Stimulated activated CD4-positive, alpha-beta T cell treated with anti-CD3 and anti-CD28 coated beads, Interleukin-2, amount 100 ng/mL, for 24 hours (primary cell): ENCODE results near the gene ICAM5.

Source experiments
- DNase-seq, 2 donors: peaks; one replicate each; pipeline ENCODE4 v3.0.0-alpha.2; 2020

ICAM5 gene

DNA sequence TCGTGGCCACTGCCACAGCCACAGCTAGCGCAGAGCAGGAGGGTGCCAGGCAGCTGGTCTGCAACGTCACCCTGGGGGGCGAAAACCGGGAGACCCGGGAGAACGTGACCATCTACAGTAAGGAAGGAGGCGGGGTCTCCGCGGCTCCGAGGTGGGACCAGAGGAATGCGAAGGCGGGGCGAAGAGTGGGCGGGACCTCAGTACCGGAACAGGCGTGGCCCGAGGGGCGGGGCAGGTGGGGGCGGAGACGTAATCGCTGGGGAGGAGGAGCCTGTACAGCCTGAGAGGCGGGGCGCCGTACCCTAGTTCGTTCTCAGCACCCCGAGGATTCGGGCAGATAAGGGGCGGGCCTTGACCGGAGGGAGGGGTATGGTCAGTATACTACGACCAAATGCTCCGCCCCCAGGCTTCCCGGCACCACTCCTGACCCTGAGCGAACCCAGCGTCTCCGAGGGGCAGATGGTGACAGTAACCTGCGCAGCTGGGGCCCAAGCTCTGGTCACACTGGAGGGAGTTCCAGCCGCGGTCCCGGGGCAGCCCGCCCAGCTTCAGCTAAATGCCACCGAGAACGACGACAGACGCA, 2.5 kb downstream of the ICAM5 start:
- peak; percentile 72 to 84 for DNase-seq

DNA sequence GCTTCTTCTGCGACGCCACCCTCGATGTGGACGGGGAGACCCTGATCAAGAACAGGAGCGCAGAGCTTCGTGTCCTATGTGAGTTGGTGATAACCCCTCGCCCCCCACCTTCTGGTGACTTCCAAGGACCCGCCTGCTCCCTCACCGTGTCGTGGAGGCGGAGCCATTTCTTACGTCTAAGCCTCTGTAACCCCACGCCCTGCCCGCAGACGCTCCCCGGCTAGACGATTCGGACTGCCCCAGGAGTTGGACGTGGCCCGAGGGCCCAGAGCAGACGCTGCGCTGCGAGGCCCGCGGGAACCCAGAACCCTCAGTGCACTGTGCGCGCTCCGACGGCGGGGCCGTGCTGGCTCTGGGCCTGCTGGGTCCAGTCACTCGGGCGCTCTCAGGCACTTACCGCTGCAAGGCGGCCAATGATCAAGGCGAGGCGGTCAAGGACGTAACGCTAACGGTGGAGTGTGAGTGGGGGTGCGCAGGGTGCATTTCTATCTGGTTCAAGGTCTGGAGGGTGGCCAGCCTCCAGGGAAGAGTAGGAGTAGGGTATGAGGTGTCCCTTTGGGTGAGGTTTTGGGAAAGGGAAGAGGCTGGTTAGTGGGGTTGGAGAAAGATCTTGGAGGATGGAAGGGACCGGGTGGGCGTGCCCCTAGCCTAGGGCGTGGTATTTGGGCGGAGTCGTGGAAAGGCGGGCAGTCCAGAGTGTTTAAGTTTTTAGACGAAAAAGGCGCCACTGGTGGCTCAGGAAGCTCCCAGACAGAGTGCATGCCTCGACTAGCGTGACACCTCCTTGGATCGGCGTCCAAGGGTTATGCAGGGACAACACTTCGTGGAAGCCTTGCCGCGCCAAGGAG, 3.3 kb downstream of the ICAM5 start:
- DNase-seq = no peak

DNA sequence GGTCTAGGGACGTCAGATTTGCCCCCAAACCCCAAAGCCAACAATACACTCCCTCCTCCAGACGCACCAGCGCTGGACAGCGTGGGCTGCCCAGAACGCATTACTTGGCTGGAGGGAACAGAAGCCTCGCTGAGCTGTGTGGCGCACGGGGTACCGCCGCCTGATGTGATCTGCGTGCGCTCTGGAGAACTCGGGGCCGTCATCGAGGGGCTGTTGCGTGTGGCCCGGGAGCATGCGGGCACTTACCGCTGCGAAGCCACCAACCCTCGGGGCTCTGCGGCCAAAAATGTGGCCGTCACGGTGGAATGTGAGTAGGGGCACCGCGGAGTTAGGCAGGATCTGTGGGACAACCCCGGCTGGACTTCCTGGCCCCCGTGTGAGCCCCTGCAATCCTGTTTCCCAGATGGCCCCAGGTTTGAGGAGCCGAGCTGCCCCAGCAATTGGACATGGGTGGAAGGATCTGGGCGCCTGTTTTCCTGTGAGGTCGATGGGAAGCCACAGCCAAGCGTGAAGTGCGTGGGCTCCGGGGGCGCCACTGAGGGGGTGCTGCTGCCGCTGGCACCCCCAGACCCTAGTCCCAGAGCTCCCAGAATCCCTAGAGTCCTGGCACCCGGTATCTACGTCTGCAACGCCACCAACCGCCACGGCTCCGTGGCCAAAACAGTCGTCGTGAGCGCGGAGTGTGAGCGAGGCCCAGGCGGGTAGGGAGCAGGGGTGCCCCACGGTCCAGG, 4.0 kb downstream of the ICAM5 start:
- no peak for DNase-seq

DNA sequence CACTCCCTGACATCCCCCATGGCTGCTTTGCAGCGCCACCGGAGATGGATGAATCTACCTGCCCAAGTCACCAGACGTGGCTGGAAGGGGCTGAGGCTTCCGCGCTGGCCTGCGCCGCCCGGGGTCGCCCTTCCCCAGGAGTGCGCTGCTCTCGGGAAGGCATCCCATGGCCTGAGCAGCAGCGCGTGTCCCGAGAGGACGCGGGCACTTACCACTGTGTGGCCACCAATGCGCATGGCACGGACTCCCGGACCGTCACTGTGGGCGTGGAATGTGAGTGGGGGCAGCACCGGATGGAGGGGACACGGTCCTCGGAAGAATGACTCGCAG, 4.6 kb downstream of the ICAM5 start:
- no peak for DNase-seq

DNA sequence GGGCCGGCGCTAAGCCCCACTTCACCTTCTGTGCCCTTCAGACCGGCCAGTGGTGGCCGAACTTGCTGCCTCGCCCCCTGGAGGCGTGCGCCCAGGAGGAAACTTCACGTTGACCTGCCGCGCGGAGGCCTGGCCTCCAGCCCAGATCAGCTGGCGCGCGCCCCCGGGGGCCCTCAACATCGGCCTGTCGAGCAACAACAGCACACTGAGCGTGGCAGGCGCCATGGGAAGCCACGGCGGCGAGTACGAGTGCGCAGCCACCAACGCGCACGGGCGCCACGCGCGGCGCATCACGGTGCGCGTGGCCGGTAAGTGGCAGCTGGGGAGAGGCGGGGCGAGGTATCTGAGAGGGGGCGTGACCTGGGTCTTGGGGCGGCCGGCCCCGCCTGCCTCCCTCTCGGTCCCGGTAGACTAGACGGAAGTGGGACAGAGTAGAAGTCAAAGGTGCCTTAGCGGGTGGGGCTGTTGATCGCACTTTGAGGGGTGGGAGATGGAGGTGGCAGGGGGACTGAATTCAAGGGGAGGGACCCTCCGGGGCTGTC, 5.6 kb downstream of the ICAM5 start:
- DNase-seq = peak; percentile 65 to 66

DNA sequence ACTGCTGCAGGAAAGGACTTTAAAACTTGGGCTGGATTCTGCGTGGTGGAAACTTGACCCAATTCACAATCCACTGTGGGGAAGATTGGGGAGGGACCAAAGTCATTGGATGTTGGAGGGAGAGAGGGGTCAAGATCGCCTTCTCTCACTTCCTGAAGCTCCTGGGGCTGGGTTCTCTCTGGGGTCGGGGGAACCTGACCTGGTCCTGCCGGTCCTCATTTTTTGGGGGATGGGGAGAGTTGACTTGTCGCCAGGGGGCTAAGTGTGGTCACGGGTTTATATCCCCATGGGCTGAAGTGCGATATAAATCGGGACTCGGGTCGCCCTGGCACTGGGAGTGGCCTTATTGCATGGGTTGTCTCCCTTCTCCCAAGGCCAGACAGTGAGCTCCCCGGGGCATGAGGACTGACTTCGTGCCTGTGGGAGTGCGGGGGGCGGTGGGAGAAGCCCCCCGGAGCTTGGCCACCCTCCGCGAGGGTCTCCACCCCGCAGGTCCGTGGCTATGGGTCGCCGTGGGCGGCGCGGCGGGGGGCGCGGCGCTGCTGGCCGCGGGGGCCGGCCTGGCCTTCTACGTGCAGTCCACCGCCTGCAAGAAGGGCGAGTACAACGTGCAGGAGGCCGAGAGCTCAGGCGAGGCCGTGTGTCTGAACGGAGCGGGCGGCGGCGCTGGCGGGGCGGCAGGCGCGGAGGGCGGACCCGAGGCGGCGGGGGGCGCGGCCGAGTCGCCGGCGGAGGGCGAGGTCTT, 6.3 kb downstream of the ICAM5 start:
- DNase-seq = no peak

DNA sequence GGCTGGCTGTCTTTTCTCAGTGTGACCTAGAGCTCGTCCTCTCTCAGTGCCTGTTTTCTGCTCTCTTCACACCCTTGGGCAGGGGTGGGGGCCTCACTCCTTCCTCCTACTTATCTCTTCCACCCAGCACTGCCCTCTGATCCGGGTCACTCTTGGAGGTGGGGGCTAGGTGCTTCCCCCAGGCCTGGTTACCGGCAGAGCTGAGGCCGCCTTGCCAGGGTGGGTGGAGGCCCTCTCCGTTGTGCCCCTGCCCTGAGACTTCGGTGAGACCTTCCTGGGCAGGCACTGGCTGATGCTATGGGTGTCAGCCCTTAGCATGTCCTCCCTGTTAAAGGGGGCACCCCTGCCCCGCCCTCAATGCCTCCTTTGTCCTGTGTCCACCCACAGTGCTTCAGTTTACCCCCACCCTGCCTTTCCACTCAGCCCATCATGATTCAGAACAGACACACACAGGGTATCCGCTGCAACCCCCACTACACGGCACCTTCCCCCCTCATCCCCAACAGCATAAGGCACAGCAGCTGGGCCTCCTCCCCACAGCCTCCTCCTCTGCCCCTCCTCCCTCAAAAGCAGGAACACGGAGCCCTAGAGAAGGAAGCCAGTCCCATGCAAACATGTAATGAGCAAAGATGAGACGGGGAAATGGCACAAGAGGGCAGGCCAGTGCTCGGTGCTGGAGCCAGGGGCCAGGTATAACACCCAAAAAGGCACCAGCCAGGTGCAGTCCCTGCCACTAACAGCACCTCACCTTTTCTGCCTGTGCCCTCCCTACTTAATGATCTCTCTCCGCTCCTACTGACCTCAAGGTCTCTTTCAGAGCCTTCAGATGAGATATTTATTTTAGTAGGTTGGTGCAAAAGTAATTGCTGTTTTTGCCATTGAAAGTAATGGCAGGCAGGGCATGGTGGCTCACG, 10.1 kb downstream of the ICAM5 start:
- no peak for DNase-seq

DNA sequence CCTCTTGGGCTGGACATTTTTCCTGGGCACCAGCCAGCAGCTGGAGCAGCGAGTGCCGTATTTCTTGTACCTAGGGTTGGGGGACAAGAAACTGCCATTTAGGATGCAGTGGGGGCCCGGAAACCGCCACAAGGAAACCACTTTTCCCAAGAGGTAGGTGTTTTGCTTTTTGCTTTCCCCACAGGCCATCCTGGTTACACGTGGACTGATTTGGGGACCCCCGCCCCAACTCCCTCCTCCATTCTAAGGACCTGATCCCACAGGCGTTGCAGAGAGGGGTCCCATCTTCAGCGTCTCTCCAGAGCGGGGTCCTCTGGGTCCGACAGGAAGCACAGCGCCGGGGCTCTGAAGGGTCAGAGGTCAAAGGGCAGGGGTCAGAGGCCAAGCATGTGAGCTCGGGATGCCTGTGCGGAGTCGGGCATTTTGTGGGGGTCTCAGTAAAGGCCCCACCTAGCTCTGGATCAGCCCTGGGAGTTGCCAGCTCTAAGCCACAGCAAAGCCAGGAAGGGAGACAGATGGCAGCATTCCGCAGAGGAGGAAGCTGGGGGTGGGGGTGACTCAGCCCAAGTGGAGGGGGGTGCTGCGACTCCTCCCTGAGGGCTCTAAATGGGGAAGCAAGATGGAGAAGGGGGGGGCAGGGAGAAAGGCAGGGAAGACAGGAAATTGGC, 15.5 kb downstream of the ICAM5 start:
- no peak for DNase-seq

DNA sequence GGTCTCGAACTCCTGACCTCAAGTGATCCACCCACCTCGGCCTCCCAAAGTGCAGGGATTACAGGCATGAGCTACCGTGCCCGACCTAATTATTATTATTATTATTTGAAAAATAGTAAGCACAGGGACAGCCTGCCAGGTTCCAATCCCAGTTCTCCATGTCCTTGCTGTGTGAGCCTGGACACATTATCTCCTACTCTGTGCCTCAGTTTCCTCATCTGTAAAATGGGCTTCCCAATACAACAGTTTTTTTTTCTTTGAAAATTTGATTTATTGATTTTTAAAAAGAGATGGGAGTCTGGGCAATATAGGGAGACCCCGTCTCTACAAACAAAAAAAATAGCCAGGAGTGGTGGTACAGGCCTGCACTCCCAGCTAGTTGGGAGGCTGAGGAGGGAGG, 16.6 kb downstream of the ICAM5 start:
- DNase-seq = no peak

DNA sequence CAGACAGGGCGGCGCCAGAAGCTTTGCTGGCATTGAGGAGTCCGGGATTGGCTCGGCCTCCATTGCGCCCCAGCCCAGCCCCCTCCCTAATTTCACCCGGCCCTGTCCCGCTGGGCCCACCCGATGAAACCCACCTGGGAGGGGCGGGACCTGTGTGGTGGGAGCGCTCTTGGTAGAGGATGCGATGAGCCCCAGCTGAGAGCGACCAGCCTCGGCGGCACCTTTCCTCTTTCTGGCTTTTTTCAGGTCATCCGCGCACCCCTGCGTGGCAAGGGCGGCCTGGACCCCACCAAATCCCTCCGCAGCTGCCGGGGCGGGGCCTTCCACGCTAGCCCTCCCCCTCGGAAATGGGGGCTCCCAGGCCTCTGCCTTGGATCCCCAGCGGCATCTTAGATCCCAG, 19.7 kb downstream of the ICAM5 start, which contains the start of gene ZGLP1:
TSS of gene ZGLP1 (minus strand) at position 393 of the 400 bp plus-strand sequence.
- no peak for DNase-seq

DNA sequence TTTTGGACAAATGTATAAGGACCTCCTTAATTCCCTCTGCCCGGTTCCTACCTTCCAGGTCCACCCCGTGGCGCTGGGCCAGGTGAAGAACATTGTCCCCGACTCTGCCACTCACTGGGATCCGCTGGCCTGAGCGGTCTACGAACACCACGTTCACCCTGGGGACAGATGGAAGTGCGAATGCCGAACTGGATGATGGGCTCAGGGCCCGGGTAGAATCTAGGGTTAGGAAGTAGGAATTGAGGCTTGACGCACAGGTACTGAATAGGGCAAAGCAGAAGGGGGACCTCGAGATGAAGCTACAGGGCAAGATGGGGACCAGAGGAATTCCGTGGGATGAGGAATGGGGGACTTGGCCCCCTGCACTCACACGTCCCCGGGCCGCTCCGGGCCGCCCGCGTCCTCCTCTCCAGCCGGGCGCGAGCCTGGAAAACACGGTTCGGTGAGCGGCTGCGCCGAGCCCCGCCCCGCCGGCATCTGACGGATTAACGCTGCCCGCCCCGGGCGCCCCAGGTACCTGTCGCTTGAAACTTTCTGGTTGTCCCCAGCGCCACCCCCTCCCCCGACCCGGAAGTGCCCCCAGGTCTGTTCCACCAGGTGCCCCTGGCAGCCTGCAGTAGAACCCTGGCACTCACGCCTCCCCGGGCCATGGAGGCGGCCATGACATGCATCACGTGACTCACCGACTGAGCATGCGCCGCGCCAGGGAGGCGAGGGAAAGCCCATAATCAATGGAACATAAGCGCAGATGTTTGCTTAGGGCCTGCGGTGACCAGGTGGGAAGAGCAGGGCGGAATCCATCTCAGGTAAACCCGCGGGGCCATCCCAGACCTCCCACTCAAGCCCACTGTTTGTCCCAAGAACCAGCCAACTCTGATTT, 25.8 kb downstream of the ICAM5 start, which contains the start of gene FDX2:
TSS of gene FDX2 (minus strand) at position 681 of the 880 bp plus-strand sequence. CDS start at position 662, 19 bp downstream.
- peak; percentile 95 for DNase-seq

DNA sequence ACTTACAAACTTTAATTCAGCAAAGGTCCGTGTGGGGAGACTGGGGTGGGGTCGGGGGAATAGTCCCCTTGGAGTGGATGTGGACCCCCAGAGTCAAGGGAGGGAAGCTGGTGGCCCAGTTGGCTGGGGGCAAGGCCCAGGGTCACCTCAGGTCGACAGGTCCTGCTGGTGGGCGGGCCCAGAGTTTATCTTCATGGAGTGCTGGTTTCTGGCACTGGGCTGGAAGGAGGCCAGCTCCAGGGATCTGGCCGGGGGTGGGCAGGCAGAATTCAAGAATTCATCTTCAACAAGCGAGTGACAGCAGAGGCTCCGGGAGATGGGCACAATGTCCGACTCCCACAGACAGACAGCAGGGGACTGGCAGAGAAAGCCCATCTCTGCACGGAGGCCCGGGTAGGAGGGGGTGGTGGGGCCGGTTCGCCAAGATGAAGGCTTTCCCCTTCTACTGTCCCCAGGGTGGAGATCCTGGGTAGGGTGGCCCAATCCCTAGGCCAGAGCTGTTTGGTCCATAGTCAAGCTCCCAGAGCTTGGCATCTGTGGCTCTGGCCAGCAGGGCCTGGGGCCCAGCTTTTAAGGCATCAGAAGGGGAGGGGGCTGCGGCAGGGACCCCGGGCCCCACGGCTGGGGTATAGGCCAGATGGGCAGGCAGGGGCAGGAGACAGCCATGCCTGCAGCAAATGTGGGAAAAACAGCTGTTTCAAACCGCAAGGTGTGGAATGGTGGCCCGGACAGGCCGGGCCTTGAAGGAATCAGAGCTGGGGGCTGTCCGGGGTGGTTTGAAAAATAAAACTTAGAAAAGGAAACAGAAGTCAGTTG, 26.7 kb downstream of the ICAM5 start:
- DNase-seq = no peak

DNA sequence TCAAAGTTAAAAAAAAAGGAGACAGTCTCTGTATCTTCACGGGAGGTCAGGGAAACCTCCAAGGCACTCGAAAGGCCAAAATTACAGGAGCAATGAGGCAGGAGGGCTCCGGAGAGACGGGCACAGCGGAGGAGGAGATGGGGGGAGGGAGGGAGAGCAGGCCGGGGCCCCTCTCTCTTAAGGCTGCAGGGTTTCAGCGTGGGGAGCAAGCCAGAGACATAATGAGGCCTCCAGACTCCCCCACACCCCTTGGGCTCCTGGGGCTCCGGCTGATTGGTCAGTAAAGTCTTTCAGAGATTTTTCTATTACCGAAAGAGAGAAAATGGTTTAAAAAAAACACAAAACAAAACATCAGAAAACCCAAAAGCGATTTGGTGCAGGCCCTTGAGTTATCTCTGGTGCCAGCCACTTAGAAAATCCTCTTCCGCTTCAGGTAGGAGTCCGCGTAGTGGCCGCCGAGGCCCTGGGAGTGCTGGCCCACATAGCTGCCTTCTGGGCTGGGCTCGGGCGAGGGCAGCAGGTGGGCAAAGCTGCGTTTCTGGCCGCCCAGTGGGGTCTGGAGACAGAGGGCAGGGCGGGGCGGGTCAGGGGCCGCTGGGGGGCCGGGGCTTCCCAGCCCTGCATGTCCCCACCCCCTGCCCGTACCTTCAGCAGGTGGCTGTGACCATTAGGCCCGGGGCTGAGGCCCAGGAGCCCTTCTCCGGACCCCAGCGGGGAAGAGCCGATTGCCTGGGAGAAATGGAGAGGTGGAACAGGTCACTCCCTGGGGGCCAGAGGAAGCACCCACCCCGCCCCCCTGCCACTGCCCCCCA, 27.5 kb downstream of the ICAM5 start:
- no peak for DNase-seq

DNA sequence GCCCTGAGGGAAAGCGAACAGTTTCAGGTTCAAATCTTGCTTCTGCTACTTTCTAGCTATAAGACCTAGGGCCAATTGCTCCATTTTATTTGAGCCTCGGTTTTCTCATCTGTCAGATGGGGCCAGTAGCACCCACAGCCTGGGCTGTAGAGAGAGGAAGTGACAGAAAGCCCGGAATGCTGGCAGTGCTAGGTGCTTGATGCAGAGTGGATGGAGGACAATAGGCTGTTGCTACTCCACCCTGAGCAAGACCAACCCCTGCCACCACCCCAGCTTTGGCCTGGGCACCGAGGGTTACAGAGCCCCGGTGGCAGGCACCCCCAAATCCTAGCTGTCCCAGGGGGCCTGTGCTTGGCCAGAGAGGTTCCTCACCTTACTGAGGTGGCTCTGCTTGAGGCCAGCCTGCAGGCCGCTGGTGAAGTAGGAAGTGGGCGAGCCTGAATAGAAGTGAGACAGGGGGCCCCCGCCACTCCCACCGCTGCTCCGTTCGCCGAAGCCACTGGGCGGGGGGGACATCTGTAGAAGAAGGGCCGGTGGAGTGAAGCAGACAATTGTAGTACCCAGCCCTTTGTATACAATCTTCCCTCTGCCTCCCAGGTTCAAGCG, 28.2 kb downstream of the ICAM5 start:
- no peak for DNase-seq

DNA sequence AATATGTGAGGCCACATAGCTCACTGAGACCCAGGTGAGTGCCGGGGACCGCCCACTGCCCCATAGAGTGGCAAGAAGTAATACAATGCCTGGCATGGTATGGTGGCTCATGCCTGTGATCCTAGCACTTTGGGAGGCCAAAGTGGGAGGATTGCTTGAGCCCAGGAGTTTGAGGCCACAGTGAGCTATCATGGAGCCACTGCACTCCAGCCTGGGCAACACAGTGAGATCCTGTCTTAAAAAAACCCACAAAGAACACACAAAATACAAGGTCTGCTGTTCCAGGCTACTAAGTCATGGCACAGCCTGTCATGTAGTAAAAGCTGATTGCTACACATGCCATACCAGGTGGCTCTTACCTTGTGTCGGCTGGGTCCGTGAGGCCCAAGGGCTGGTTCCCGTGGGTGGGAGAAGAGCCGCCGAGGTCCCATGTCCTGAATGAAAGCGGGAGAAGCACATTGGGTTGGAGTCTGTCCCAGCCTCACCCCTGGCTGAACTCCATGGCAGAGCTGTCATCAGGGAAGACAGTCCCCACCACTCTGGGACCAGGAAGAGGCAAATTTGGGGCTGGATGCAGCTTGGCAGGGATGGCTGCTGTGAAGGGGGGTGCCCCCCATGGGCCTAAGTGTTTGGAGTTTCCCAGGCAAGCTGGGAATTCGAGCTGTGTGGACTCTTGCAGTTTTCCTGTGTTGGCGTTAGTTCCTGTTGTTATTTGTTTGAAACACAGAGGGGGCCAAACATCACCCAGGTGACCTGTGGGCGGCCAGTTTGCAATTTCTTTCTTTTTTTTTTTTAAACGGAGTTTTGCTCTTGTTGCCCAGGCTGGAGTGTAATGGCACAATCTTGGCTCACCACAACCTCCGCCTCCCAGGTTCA, 29.3 kb downstream of the ICAM5 start:
- no peak for DNase-seq

DNA sequence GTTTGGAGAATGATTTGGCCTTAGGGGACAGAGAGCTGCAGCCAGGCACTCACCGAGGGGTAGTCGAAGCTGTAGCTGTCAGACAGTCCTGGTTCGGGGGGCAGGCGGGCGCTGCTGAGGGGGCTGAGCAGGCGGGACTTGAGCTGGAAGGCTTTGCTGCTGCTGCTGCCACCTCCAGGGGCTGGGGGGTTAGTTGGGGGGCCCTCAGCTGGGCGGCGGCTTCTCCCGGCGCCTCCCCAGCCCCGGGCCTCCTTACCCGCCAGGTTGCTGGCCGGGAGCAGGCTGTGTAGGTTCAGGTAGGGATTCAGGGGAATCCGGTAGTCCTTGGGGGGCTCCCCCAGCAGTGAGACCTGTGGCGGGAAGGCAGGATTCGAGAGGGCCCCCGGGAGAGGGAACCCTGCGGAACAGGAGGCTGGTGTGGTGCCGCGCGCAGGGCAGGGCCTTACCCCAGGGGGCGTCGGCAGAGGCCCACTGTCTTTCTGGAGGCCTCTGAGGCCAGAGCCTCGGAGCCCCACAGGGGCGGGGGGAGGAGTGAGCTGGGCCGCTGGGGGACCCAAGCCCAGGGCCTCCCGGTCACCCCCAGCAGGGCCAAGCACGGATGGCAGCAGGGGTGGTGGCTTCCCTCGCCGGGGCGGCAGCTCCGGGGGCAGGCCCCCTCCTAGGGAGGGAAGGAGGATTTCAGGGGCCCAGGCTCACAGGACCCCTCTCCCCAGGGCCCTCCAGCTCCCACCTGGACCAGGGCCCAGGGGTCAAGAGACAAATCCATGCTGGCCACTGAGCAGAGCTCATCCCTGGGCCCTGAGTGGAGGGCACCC, 31.1 kb downstream of the ICAM5 start:
- no peak for DNase-seq
